HPDE6-E6E7 (cell line): Measurements from ENCODE around the gene TEX19.
"Not testable (repeated sequence)": the region's sequence is repeated elsewhere in the genome, so short reads cannot be mapped to it uniquely, and the experiment has no call there.

Experiments
- DNase-seq: peaks from one replicate; pipeline ENCODE4 v3.0.0; 2011; ENCODE audit warnings: missing footprints; ENCODE audit errors: extremely low spot score

Gene TEX19

GRCh38 chr17:82408288-82408937 is 49.4 kb downstream of the TEX19 start:
- no peak for DNase-seq

GRCh38 chr17:82408938-82409318 is 49.9 kb downstream of the TEX19 start:
- no peak for DNase-seq

GRCh38 chr17:82410014-82410716 is 51.1 kb downstream of the TEX19 start:
- DNase-seq, result no peak

DNA sequence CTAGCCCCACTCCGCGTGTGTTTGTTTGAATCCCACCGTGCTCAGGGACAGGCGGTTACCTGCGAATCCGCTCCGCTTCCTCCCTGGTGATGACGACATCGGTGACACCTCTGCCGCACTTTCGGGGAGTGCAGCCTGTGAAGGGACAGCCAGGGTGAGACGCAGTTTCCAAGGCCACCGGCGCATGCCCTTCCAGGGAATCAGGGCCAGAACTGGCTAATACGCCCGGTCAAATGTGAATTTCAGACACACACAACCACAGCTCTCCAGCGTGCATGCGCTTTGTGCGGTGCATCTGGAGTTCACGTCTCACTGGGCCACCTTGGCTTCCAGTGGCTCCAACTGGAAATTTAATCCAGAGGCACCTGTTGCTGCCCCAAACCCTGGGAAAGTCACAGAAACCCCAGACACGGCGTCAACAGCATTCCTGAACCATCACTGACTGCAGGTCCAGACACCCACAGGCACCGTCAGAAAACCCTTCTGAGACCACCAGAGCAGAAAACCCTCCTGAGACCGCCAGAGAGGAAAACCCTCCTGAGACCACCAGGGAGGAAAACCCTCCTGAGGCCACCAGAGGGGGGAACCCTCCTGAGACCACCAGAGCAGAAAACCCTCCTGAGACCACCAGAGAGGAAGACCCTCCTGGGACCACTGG is 52.5 kb downstream of the TEX19 start:
- no peak for DNase-seq

DNA sequence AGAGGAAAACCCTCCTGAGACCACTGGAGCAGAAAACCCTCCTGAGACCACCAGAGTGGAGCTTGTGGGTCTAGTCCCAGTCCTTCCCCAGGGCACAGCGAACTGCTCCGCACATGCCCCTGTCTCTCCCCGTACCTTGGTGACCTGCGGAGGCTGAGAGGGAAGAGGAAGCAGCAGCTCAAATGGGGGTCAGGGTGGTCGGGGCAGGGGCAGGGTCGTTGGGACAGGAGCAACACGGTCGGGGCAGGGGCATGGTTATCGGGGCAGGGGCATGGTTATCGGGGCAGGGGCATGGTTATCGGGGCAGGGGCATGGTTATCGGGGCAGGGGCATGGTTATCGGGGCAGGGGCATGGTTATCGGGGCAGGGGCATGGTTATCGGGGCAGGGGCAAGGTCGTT is 53.0 kb downstream of the TEX19 start:
- DNase-seq, result not testable (repeated sequence)

- DNase-seq, result no peak
Measured at GRCh38 chr17:82412535-82413520, 53.8 kb downstream of the TEX19 start.
